DOHH2 (cell line): ENCODE data around the gene OPTC.

ENCODE experiments used
- H3F3A ChIP-seq: fragments of 200-600 bp; sonication (generic), shearing (Covaris generic); 2 replicates; pipeline ENCODE4 v1.6.0; 2016; ENCODE audit warnings: antibody characterized with exemption, mild to moderate bottlenecking; ENCODE audit not compliant: control insufficient read depth, insufficient read depth
- H3K27ac ChIP-seq: fragments of 200-600 bp; sonication (generic); 2 replicates; pipeline ENCODE4 v1.5.1; 2014; ENCODE audit warnings: low read depth, mild to moderate bottlenecking, low read length, moderate library complexity
- H3K27me3 ChIP-seq: fragments of 200-600 bp; sonication (generic); 2 replicates; pipeline ENCODE4 v1.6.1; 2014; ENCODE audit warnings: mild to moderate bottlenecking, low read length, mixed read lengths; ENCODE audit not compliant: control insufficient read depth
- H3K36me3 ChIP-seq: fragments of 200-600 bp; sonication (generic); 2 replicates; pipeline ENCODE4 v1.6.1; 2014; ENCODE audit warnings: mild to moderate bottlenecking, low read length, moderate library complexity, mixed read lengths; ENCODE audit not compliant: control insufficient read depth
- H3K4me1 ChIP-seq: fragments of 200-600 bp; sonication (generic); 2 replicates; pipeline ENCODE4 v1.6.1; 2014; ENCODE audit warnings: mild to moderate bottlenecking, low read length, mixed read lengths; ENCODE audit not compliant: control insufficient read depth
- H3K4me2 ChIP-seq: fragments of 200-600 bp; sonication (generic); 2 replicates; pipeline ENCODE4 v1.6.0; 2014; ENCODE audit warnings: mild to moderate bottlenecking, low read length, moderate library complexity
- H3K4me3 ChIP-seq: fragments of 200-600 bp; sonication (generic); 2 replicates; pipeline ENCODE4 v1.5.1; 2014; ENCODE audit warnings: mild to moderate bottlenecking, low read length, mixed read lengths
- H3K79me2 ChIP-seq: fragments of 200-600 bp; sonication (generic); 2 replicates; pipeline ENCODE4 v1.6.1; 2014; ENCODE audit warnings: mild to moderate bottlenecking, low read length, mixed read lengths; ENCODE audit not compliant: control insufficient read depth
- H3K9me2 ChIP-seq: fragments of 200-600 bp; sonication (generic); replicated peaks from 2 replicates; pipeline ENCODE4 v1.6.1; 2014; ENCODE audit warnings: mild to moderate bottlenecking, low read length, mixed read lengths; ENCODE audit not compliant: control insufficient read depth
- H3K9me3 ChIP-seq: fragments of 200-600 bp; sonication (generic); 2 replicates; pipeline ENCODE4 v1.6.1; 2014; ENCODE audit warnings: antibody characterized with exemption, low read length, mixed read lengths; ENCODE audit not compliant: control insufficient read depth, insufficient read depth
- H4K20me1 ChIP-seq: fragments of 200-600 bp; sonication (generic); 2 replicates; pipeline ENCODE4 v1.6.0; 2014; ENCODE audit warnings: low read depth, mild to moderate bottlenecking, antibody characterized with exemption, low read length, moderate library complexity; ENCODE audit not compliant: control insufficient read depth, insufficient read depth
- CTCF ChIP-seq: fragments of 200-600 bp; sonication (generic); IDR thresholded peaks from one replicate; pipeline ENCODE4 v1.5.1; 2014; ENCODE audit warnings: antibody characterized with exemption, mild to moderate bottlenecking, low read depth, low read length; ENCODE audit not compliant: poor library complexity, severe bottlenecking
- EZH2phosphoT487 ChIP-seq: fragments of 200-600 bp; sonication (generic); IDR thresholded peaks from 2 replicates; pipeline ENCODE4 v1.6.1; 2017; ENCODE audit warnings: borderline replicate concordance, mild to moderate bottlenecking, antibody characterized with exemption, low read length, moderate library complexity, mixed read lengths

The OPTC gene

DNA sequence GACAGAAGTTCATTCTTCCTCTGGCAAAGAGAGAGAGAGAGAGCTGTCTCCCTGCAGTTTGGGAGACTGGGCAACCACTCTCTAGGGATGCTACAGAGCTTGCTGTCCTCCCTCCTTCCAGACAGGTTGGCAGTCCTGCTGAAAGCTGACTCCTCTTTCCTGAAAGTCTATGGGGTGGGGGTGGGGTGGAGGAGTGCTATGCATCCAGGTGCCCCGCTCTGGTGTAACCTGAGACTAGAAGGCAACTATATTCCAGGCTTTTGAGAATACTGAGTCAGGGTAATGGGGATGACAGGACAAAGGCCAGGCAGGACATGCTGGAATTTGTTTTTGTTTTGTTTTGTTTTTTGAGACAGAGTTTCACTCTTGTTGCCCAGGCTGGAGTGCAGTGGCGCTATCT lies 55.4 kb downstream of the OPTC start:
- no peaks in the 10 kb centered on the region for H4K20me1 ChIP-seq
- no peaks in the 10 kb centered on the region for H3K9me2 ChIP-seq
- H3F3A ChIP-seq, result no peaks in the 10 kb centered on the region
- no peaks in the 10 kb centered on the region for H3K36me3 ChIP-seq
- H3K9me3 ChIP-seq, result no peaks in the 10 kb centered on the region
- H3K79me2 ChIP-seq, result no peaks in the 10 kb centered on the region
- H3K27me3 ChIP-seq, result peaks cover 5% of the 10 kb centered on the region
- no peaks in the 10 kb centered on the region for H3K4me1 ChIP-seq
- no peak overlapping the region for H3K27ac ChIP-seq
- H3K4me2 ChIP-seq, result no peak overlapping the region
- no peak overlapping the region for H3K4me3 ChIP-seq
- TF ChIP-seq CTCF, result no peak

GRCh38 chr1:203550846-203551245 lies 56.9 kb downstream of the OPTC start:
- Histone ChIP-seq H3K4me1 (no peaks in the 10 kb centered on the region), H3K4me3 (no peak overlapping the region), H3K79me2 (no peaks in the 10 kb centered on the region), H3K9me3 (no peaks in the 10 kb centered on the region), H3K4me2 (no peak overlapping the region), H3K36me3 (no peaks in the 10 kb centered on the region), H3F3A (no peaks in the 10 kb centered on the region), H3K27ac (no peak overlapping the region), H4K20me1 (no peaks in the 10 kb centered on the region), H3K27me3 (peaks cover 5% of the 10 kb centered on the region), H3K9me2 (no peaks in the 10 kb centered on the region)
- TF ChIP-seq EZH2phosphoT487, result no peak
- no peak for TF ChIP-seq CTCF

DNA sequence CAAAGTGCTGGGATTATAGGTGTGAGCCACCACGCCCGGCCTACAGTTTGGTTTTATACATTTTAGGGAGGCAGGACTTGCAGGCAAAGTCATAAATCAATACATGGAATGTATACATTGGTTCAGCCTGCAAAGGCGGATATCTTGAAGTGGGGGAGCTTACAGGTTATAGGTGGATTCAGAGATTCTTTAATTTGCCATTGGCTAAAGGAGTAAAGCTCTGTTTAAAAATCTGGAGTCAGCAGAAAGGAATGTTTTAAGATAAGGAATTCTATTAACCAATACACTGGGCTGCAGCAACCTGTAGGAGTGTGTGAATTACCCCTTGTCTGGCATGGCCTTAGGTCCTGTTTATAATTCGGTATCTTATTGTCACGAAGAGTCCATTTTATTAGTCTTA lies 57.6 kb downstream of the OPTC start:
- Histone ChIP-seq H3K36me3 (no peaks in the 10 kb centered on the region), H3K4me3 (no peak overlapping the region), H3F3A (no peaks in the 10 kb centered on the region), H3K27me3 (peaks cover 5% of the 10 kb centered on the region), H3K9me2 (no peaks in the 10 kb centered on the region), H3K9me3 (no peaks in the 10 kb centered on the region), H4K20me1 (no peaks in the 10 kb centered on the region), H3K4me1 (no peaks in the 10 kb centered on the region), H3K4me2 (no peak overlapping the region), H3K79me2 (no peaks in the 10 kb centered on the region), H3K27ac (no peak overlapping the region)
- TF ChIP-seq CTCF, result no peak
- no peak for TF ChIP-seq EZH2phosphoT487

GRCh38 chr1:203553496-203553895 lies 59.5 kb downstream of the OPTC start:
- TF ChIP-seq EZH2phosphoT487, result no peak
- no peak for TF ChIP-seq CTCF

More at GRCh38 chr1:203553496-203553895, 59.5 kb downstream of the OPTC start:
- H3K27me3 ChIP-seq, result peaks cover 11% of the 10 kb centered on the region
- H3K9me3 ChIP-seq, result no peaks in the 10 kb centered on the region
- no peak overlapping the region for H3K4me2 ChIP-seq
- no peak overlapping the region for H3K4me3 ChIP-seq
- no peaks in the 10 kb centered on the region for H3F3A ChIP-seq
- H3K9me2 ChIP-seq, result no peaks in the 10 kb centered on the region
- H3K79me2 ChIP-seq, result no peaks in the 10 kb centered on the region
- H3K4me1 ChIP-seq, result no peaks in the 10 kb centered on the region
- no peaks in the 10 kb centered on the region for H3K36me3 ChIP-seq
- H3K27ac ChIP-seq, result no peak overlapping the region
- H4K20me1 ChIP-seq, result no peaks in the 10 kb centered on the region
